Measurements from ENCODE around the gene SFXN5.

The SFXN5 gene

GRCh38 chr2:72991439-72991725, 80.1 kb downstream of the SFXN5 start:
- DNase-seq (ENCODE audit: low read depth), result no peak
- no peak overlapping the region for H3K4me3 ChIP-seq (ENCODE audit: low read depth, low read length)
- TF ChIP-seq, protein P1, sequence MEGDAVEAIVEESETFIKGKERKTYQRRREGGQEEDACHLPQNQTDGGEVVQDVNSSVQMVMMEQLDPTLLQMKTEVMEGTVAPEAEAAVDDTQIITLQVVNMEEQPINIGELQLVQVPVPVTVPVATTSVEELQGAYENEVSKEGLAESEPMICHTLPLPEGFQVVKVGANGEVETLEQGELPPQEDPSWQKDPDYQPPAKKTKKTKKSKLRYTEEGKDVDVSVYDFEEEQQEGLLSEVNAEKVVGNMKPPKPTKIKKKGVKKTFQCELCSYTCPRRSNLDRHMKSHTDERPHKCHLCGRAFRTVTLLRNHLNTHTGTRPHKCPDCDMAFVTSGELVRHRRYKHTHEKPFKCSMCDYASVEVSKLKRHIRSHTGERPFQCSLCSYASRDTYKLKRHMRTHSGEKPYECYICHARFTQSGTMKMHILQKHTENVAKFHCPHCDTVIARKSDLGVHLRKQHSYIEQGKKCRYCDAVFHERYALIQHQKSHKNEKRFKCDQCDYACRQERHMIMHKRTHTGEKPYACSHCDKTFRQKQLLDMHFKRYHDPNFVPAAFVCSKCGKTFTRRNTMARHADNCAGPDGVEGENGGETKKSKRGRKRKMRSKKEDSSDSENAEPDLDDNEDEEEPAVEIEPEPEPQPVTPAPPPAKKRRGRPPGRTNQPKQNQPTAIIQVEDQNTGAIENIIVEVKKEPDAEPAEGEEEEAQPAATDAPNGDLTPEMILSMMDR (IDR thresholded peaks at IDR 0.05; ENCODE audit: insufficient read depth, low read depth, low read length, missing control alignments), result no peak

DNA sequence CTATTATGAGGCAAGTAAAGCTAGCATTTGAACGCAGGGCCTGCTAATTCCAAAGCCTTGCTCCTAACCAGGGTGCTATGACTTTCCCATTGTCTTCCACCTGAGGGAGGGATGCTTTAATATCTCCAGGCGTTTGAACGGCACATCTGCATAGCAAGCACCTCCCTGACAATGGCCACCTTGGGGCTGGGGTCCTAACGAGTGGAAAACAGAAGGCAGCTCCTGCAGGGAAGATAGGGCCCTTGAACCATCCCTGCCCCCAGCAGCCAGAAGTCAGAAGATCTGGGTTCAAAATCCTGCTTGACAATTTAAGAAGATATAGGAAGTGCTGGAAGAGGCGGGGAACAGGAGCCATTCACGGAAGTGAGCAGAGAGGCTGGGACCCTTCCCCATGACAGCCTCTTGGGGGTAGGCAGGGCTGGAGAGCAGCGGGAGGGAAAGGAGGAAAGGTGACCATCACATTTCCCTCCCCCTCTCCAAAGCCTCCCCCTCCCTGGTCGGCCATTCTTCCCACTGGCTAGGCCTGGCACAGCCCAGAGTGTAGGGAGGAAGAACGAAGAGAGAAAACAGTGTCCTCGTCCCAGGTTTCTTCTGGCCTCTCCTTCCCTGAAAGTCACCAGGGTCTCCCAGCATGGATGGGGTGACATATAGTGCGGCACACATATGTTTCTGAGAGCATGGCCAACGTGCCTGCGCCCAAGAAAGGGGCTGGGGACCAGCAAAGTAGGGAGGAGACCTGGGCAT, 80.6 kb downstream of the SFXN5 start:
- TF ChIP-seq, protein P1 (IDR thresholded peaks at IDR 0.05; ENCODE audit: insufficient read depth, low read depth, low read length, missing control alignments), result no peak
- H3K4me3 ChIP-seq (ENCODE audit: low read depth, low read length), result no peak overlapping the region
- DNase-seq (ENCODE audit: low read depth), result no peak

DNA sequence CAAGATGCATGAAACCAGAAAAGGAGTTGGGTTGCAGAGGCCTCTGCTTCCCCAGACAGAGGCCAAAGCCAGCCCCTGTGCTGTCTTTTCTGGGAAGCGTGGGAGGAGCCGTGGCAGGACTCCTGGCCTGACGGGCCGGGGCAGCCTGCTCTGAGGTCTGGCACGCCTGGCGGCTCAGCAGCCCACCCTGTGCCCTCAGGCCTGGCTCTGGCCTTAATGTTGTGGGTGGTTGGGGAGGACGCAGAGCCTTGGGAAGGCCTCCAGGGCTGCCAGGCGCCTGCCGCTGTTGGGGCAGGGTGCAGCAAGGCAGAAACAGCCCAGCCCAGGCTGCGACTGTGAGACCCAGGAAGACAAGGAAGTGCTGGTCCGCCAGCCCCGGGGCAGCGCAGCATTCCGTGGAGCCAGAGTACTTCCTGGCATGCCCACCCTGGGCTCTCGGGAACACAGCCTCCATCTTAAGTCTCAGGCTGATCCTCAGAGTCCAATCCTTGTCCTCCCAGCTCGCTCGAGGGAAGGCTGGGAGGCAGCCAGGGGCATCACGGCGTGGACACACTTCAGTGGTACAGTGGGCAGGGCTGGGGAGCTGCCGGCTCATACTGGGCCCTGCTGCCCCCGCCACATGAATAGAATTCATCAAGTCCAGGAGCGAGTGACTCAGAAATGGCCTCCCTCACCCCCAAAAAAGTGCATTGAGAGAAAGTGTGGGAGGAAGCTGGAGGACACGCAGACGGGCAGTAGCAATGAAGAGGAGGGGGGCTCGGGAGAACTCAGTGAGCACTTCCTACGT, 81.5 kb downstream of the SFXN5 start:
- no peak overlapping the region for H3K4me3 ChIP-seq (ENCODE audit: low read depth, low read length)
- TF ChIP-seq, protein P1 (IDR thresholded peaks at IDR 0.05; ENCODE audit: insufficient read depth, low read depth, low read length, missing control alignments), result no peak
- DNase-seq (ENCODE audit: low read depth), result no peak

GRCh38 chr2:72988726-72989273, 82.7 kb downstream of the SFXN5 start:
- no peak for DNase-seq (ENCODE audit: low read depth)
- TF ChIP-seq, protein P1 (IDR thresholded peaks at IDR 0.05; ENCODE audit: insufficient read depth, low read depth, low read length, missing control alignments), result no peak
- no peak overlapping the region for H3K4me3 ChIP-seq (ENCODE audit: low read depth, low read length)

DNA sequence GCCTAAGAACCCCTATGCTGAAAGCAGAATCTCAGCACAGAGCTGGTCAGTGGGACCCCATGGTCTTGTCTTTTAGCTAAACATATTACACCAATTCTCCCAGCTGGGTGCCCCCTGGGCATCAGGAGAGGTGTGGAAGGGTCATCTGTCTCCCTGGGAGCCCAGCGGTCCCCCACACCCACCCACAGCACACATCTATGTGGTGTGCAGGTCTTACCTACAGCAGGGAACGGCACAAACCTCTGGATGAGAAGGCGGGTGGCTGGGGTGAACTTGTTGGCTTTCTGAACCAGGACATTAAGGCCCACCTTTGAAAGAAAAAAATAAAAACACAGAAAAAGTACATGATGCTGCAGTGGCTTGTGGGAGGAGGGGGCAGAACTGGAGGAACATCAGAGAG, 83.5 kb downstream of the SFXN5 start:
- no peak for DNase-seq (ENCODE audit: low read depth)
- no peak overlapping the region for H3K4me3 ChIP-seq (ENCODE audit: low read depth, low read length)
- TF ChIP-seq, protein P1 (IDR thresholded peaks at IDR 0.05; ENCODE audit: insufficient read depth, low read depth, low read length, missing control alignments), result no peak

DNA sequence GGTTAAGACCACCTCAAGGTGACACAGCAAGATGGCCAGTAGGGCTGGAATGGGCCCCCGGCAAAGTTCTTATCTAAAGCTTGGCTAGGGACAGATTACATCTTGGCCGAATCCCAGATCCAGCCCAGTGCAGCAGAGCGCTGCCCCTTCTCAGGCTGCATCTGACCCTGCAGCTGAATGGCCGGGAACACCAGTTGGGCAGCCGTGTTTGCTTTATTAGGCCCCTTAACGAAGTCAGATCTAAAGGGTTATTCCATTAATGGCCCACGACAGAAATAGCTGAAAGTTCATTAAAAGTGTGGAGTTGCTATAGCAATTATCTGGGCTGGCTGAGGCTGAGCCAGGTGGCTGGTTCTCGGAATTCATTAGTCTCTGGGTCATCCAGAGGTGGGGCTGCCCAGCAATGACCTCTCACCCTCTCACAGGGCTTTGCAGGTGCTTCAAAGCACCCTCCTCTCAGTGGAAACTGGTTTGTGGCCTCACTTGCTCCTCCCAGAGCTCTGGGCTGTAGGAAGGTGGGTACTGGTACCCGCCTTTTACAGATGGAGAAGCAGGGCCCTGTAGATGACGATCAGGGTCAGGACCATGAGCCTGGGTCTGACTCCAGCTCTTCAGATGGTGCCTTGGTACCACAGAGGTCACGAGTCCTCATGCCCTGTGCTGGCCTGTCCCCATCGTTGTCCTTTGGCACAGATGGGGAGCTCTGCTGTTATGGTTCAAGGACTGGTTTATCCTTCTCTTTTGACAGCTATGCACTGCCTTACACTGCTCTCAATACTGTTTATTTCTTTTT, 85.4 kb downstream of the SFXN5 start:
- DNase-seq (ENCODE audit: low read depth), result no peak
- TF ChIP-seq, protein P1 (IDR thresholded peaks at IDR 0.05; ENCODE audit: insufficient read depth, low read depth, low read length, missing control alignments), result no peak
- H3K4me3 ChIP-seq (ENCODE audit: low read depth, low read length), result no peak overlapping the region

All from GM12865 (cell line).